Mucosa of rectum (tissue), 2 donors: Measurements from ENCODE around the gene COL8A1.

Source experiments
- H3K27ac ChIP-seq, 2 donors: one replicate each; pipeline ENCODE4 v1.7.0; 2013; ENCODE audit warnings: inconsistent platforms in 2 of 2, low read depth in 2 of 2, low read length in 2 of 2
- H3K27me3 ChIP-seq, 2 donors: one replicate each; pipeline ENCODE4 v1.7.0; 2013; ENCODE audit warnings: low read length in 2 of 2; ENCODE audit not compliant: control insufficient read depth in 2 of 2, insufficient read depth in 2 of 2
- H3K36me3 ChIP-seq, 2 donors: one replicate each; pipeline ENCODE4 v1.7.0; 2013; ENCODE audit warnings: low read length in 2 of 2; ENCODE audit not compliant: control insufficient read depth in 2 of 2, insufficient read depth in 2 of 2
- H3K4me1 ChIP-seq, 2 donors: one replicate each; pipeline ENCODE4 v1.7.0; 2013; ENCODE audit warnings: low read length in 2 of 2, mild to moderate bottlenecking in 1 of 2; ENCODE audit not compliant: control insufficient read depth in 2 of 2, insufficient read depth in 2 of 2
- H3K4me3 ChIP-seq, 2 donors: one replicate each; pipeline ENCODE4 v1.7.0; 2013; ENCODE audit warnings: low read length in 2 of 2
- H3K9ac ChIP-seq, 2 donors: one replicate each; pipeline ENCODE4 v1.7.0; 2013; ENCODE audit warnings: low read length in 2 of 2, low read depth in 1 of 2, mild to moderate bottlenecking in 1 of 2
- H3K9me3 ChIP-seq, 2 donors: one replicate each; pipeline ENCODE4 v1.7.0; 2013; ENCODE audit warnings: low read length in 2 of 2; ENCODE audit not compliant: control insufficient read depth in 2 of 2
- donor health status: healthy.
- donor health status: Normal muscosa, but diverticular disease.

The COL8A1 gene

GRCh38 chr3:99846477-99847160, 208.2 kb downstream of the COL8A1 start:
- Histone ChIP-seq H3K27me3 (no peaks in the 10 kb centered on the region), H3K36me3 (peaks cover 0 to 3% of the 10 kb centered on the region in 2 donors), H3K27ac (peak overlapping the region; percentile 32 to 44), H3K9ac (no peak overlapping the region), H3K9me3 (no peaks in the 10 kb centered on the region), H3K4me3 (no peak overlapping the region), H3K4me1 (peaks cover 2 to 5% of the 10 kb centered on the region in 2 donors)

GRCh38 chr3:99848433-99848832, 210.0 kb downstream of the COL8A1 start:
- peaks cover 2 to 5% of the 10 kb centered on the region in 2 donors for H3K4me1 ChIP-seq
- peak overlapping the region in 1 of 2 donors; percentile 1 for H3K27ac ChIP-seq
- H3K27me3 ChIP-seq = no peaks in the 10 kb centered on the region
- no peak overlapping the region for H3K4me3 ChIP-seq
- H3K9ac ChIP-seq = no peak overlapping the region
- no peaks in the 10 kb centered on the region for H3K9me3 ChIP-seq
- H3K36me3 ChIP-seq = peaks cover 0 to 3% of the 10 kb centered on the region in 2 donors
